Effector memory CD8-positive, alpha-beta T cell (primary cell): Measurements from ENCODE around the gene PDZK1IP1.
A peak's percentile ranks its signal among the peaks of the same experiment; 100 is the strongest.
"Not testable (repeated sequence)": the region's sequence is repeated elsewhere in the genome, so short reads cannot be mapped to it uniquely, and the experiment has no call there.

Experiments used
- ATAC-seq: fragments of 150-1000 bp; cut with Tn5 transposase; replicated peaks from 2 replicates; pipeline ENCODE4 v1.10.0; 2021; ENCODE audit warnings: mild to moderate bottlenecking, moderate library complexity
- DNase-seq, 3 experiments: peaks; one replicate each; pipeline ENCODE4 v3.0.0; 2021
- H3K27ac Mint-ChIP-seq, 2 donors: one replicate each; pipeline ENCODE4 v1.8.0; 2022; ENCODE audit warnings: mild to moderate bottlenecking in 2 of 2, mixed read lengths in 2 of 2, moderate library complexity in 2 of 2
- H3K27me3 Mint-ChIP-seq, 2 donors: one replicate each; pipeline ENCODE4 v1.8.0; 2022; ENCODE audit warnings: mixed read lengths in 2 of 2
- H3K36me3 Mint-ChIP-seq: one replicate; pipeline ENCODE4 v1.8.0; 2022; ENCODE audit warnings: mild to moderate bottlenecking, moderate library complexity, mixed read lengths; ENCODE audit not compliant: insufficient read depth
- H3K4me1 Mint-ChIP-seq, 2 donors: one replicate each; pipeline ENCODE4 v1.8.0; 2022; ENCODE audit warnings: low read depth in 2 of 2, mixed read lengths in 2 of 2
- H3K4me3 Mint-ChIP-seq, 2 donors: one replicate each; pipeline ENCODE4 v1.8.0; 2022; ENCODE audit warnings: mild to moderate bottlenecking in 2 of 2, mixed read lengths in 2 of 2, moderate library complexity in 2 of 2
- H3K9me3 Mint-ChIP-seq, 2 donors: one replicate each; pipeline ENCODE4 v1.8.0; 2022; ENCODE audit warnings: mixed read lengths in 2 of 2

Gene PDZK1IP1

GRCh38 chr1:47198214-47198613 is 8.4 kb upstream of the PDZK1IP1 start:
- H3K9me3 Mint-ChIP-seq, result no peaks in the 10 kb centered on the region
- H3K27me3 Mint-ChIP-seq, result peaks cover 38 to 45% of the 10 kb centered on the region in 2 donors
- H3K4me3 Mint-ChIP-seq, result no peak overlapping the region
- DNase-seq (no peak), ATAC-seq (no peak)
- no peaks in the 10 kb centered on the region for H3K4me1 Mint-ChIP-seq
- no peaks in the 10 kb centered on the region for H3K36me3 Mint-ChIP-seq
- H3K27ac Mint-ChIP-seq, result no peak overlapping the region

- no peaks in the 10 kb centered on the region for H3K9me3 Mint-ChIP-seq
Observed at GRCh38 chr1:47196622-47197021, 6.8 kb upstream of the PDZK1IP1 start.

GRCh38 chr1:47195981-47196380 is 6.1 kb upstream of the PDZK1IP1 start:
- not testable (repeated sequence) for H3K27ac Mint-ChIP-seq, H3K9me3 Mint-ChIP-seq, H3K36me3 Mint-ChIP-seq, H3K4me1 Mint-ChIP-seq, H3K4me3 Mint-ChIP-seq, DNase-seq, ATAC-seq
- peaks cover 38 to 54% of the 10 kb centered on the region in 2 donors for H3K27me3 Mint-ChIP-seq

More at GRCh38 chr1:47196622-47197021, 6.8 kb upstream of the PDZK1IP1 start:
- H3K4me1 Mint-ChIP-seq, result peaks cover 0 to 4% of the 10 kb centered on the region in 2 donors
- H3K27ac Mint-ChIP-seq, result no peak overlapping the region
- H3K36me3 Mint-ChIP-seq, result no peaks in the 10 kb centered on the region
- peaks cover 42 to 51% of the 10 kb centered on the region in 2 donors for H3K27me3 Mint-ChIP-seq
- DNase-seq, result no peak
- ATAC-seq, result no peak
- H3K4me3 Mint-ChIP-seq, result no peak overlapping the region

- peaks cover 0 to 4% of the 10 kb centered on the region in 2 donors for H3K4me1 Mint-ChIP-seq
- H3K9me3 Mint-ChIP-seq, result no peaks in the 10 kb centered on the region
- DNase-seq (no peak), ATAC-seq (no peak)
- H3K4me3 Mint-ChIP-seq, result no peak overlapping the region
- no peak overlapping the region for H3K27ac Mint-ChIP-seq
- H3K36me3 Mint-ChIP-seq, result no peaks in the 10 kb centered on the region
- peaks cover 24 to 38% of the 10 kb centered on the region in 2 donors for H3K27me3 Mint-ChIP-seq
Observed at GRCh38 chr1:47194311-47194710, 4.5 kb upstream of the PDZK1IP1 start.

GRCh38 chr1:47193496-47193895 is 3.7 kb upstream of the PDZK1IP1 start:
- not testable (repeated sequence) for ATAC-seq, H3K9me3 Mint-ChIP-seq, DNase-seq, H3K4me1 Mint-ChIP-seq, H3K27ac Mint-ChIP-seq, H3K4me3 Mint-ChIP-seq, H3K36me3 Mint-ChIP-seq
- peaks cover 16 to 30% of the 10 kb centered on the region in 2 donors for H3K27me3 Mint-ChIP-seq

GRCh38 chr1:47192458-47193384 is 2.9 kb upstream of the PDZK1IP1 start:
- DNase-seq (peak; percentile 51 to 67 (median 53)), ATAC-seq (peak; percentile 70)
- Mint-ChIP-seq H3K4me1 (peaks cover 0 to 4% of the 10 kb centered on the region in 2 donors), H3K36me3 (no peaks in the 10 kb centered on the region), H3K27ac (no peak overlapping the region), H3K9me3 (no peaks in the 10 kb centered on the region), H3K27me3 (peaks cover 8 to 22% of the 10 kb centered on the region in 2 donors), H3K4me3 (no peak overlapping the region)

- Mint-ChIP-seq H3K27me3 (peaks cover 6 to 25% of the 10 kb centered on the region in 2 donors), H3K9me3 (no peaks in the 10 kb centered on the region), H3K36me3 (no peaks in the 10 kb centered on the region), H3K4me3 (no peak overlapping the region), H3K27ac (peak overlapping the region in 1 of 2 donors; percentile 42), H3K4me1 (peaks cover 0 to 4% of the 10 kb centered on the region in 2 donors)
- no peak for DNase-seq
- no peak for ATAC-seq
Observed at GRCh38 chr1:47191940-47192457, 2.2 kb upstream of the PDZK1IP1 start.

GRCh38 chr1:47190857-47191256 is 1.0 kb upstream of the PDZK1IP1 start:
- Mint-ChIP-seq H3K27me3 (peaks cover 6 to 36% of the 10 kb centered on the region in 2 donors), H3K36me3 (no peaks in the 10 kb centered on the region), H3K9me3 (no peaks in the 10 kb centered on the region), H3K4me1 (peaks cover 0 to 4% of the 10 kb centered on the region in 2 donors), H3K27ac (no peak overlapping the region), H3K4me3 (no peak overlapping the region)
- ATAC-seq, result no peak
- DNase-seq, result no peak

GRCh38 chr1:47190509-47190855 is 646 bp upstream of the PDZK1IP1 start:
- Mint-ChIP-seq H3K27ac (no peak overlapping the region), H3K9me3 (no peaks in the 10 kb centered on the region), H3K4me1 (peaks cover 0 to 4% of the 10 kb centered on the region in 2 donors), H3K36me3 (no peaks in the 10 kb centered on the region), H3K4me3 (no peak overlapping the region), H3K27me3 (peaks cover 6 to 40% of the 10 kb centered on the region in 2 donors)
- DNase-seq (no peak), ATAC-seq (no peak)

- H3K9me3 Mint-ChIP-seq, result no peaks in the 10 kb centered on the region
- peaks cover 4% of the 10 kb centered on the region in 2 donors for H3K4me1 Mint-ChIP-seq
- peaks cover 3% of the 10 kb centered on the region for H3K36me3 Mint-ChIP-seq
- no peak overlapping the region for H3K27ac Mint-ChIP-seq
- DNase-seq (no peak), ATAC-seq (no peak)
- no peak overlapping the region for H3K4me3 Mint-ChIP-seq
- H3K27me3 Mint-ChIP-seq, result peaks cover 11 to 54% of the 10 kb centered on the region in 2 donors
Observed at GRCh38 chr1:47188791-47189785, 748 bp downstream of the PDZK1IP1 start.

- peaks cover 3 to 4% of the 10 kb centered on the region in 2 donors for H3K4me1 Mint-ChIP-seq
- no peak overlapping the region for H3K27ac Mint-ChIP-seq
- no peak overlapping the region for H3K4me3 Mint-ChIP-seq
- ATAC-seq (no peak), DNase-seq (no peak)
- H3K27me3 Mint-ChIP-seq, result peaks cover 13 to 61% of the 10 kb centered on the region in 2 donors
- no peaks in the 10 kb centered on the region for H3K9me3 Mint-ChIP-seq
- peaks cover 3% of the 10 kb centered on the region for H3K36me3 Mint-ChIP-seq
Observed at GRCh38 chr1:47187926-47188250, 1.9 kb downstream of the PDZK1IP1 start.

- no peak overlapping the region for H3K4me3 Mint-ChIP-seq
Observed at GRCh38 chr1:47187231-47187925, 2.5 kb downstream of the PDZK1IP1 start.

More at GRCh38 chr1:47187231-47187925, 2.5 kb downstream of the PDZK1IP1 start:
- no peak for ATAC-seq
- no peak overlapping the region for H3K27ac Mint-ChIP-seq
- H3K9me3 Mint-ChIP-seq, result no peaks in the 10 kb centered on the region
- peaks cover 13 to 61% of the 10 kb centered on the region in 2 donors for H3K27me3 Mint-ChIP-seq
- H3K4me1 Mint-ChIP-seq, result peaks cover 0 to 4% of the 10 kb centered on the region in 2 donors
- DNase-seq, result no peak
- H3K36me3 Mint-ChIP-seq, result peaks cover 3% of the 10 kb centered on the region
